Suprapubic skin (tissue), 4 donors: ENCODE results near the gene SMARCA2.

Experiments
- CTCF ChIP-seq, 2 donors: fragments of 200-600 bp in 1 of 2; fragments of 450-650 bp in 1 of 2; sonication (generic) in 1 of 2; IDR thresholded peaks; one replicate each; pipeline ENCODE4 v1.5.1; 2016 to 2019; ENCODE audit warnings: antibody characterized with exemption in 2 of 2, mild to moderate bottlenecking in 1 of 2, moderate library complexity in 1 of 2
- EP300 ChIP-seq: sonication (generic); formaldehyde crosslinking; IDR thresholded peaks from one replicate; pipeline ENCODE4 v1.6.1; 2017; ENCODE audit warnings: antibody characterized with exemption
- POLR2A ChIP-seq, 2 donors: fragments of 450-650 bp; IDR thresholded peaks; one replicate each; pipeline ENCODE4 v1.6.1; 2017; ENCODE audit warnings: antibody characterized with exemption in 2 of 2, mild to moderate bottlenecking in 2 of 2, moderate library complexity in 2 of 2
- POLR2AphosphoS5 ChIP-seq, 3 donors: sonication (generic); formaldehyde crosslinking; IDR thresholded peaks; one replicate each; pipeline ENCODE4 v1.6.1; 2017; ENCODE audit warnings: antibody characterized with exemption in 3 of 3

GRCh38 chr9:2193552-2193951, 178.4 kb downstream of the SMARCA2 start:
- no peak for TF ChIP-seq CTCF (IDR thresholded peaks at IDR 0.05)
- no peak for TF ChIP-seq POLR2A (IDR thresholded peaks at IDR 0.05)
- no peak for TF ChIP-seq EP300
- TF ChIP-seq POLR2AphosphoS5 (IDR thresholded peaks at IDR 0.05), result no peak
